BJ (cell line): ENCODE data around the gene TNIK. TPM values are rescaled to one million over a fixed set of nuclear protein-coding genes. Genes with fewer than 3 reads are reported as not detected.

Experiments
- CTCF ChIA-PET: fragments of 350-600 bp; formaldehyde crosslinking; extraction: SDS; loops from one replicate; lab custom pipeline; 2021; ENCODE audit warnings: antibody characterized with exemption, inconsistent platforms; lab: Yijun Ruan, JAX
- POLR2A ChIA-PET: fragments of 300-600 bp; sonication (Branson Sonifier 250); formaldehyde crosslinking; extraction: SDS; loops from one replicate; lab custom pipeline; 2021; ENCODE audit warnings: antibody characterized with exemption; lab: Charles Lee
- DNase-seq: peaks from one replicate; pipeline ENCODE4 v3.0.0-alpha.2; 2011; ENCODE audit warnings: low read depth
- H3K27me3 ChIP-seq: 2 replicates; pipeline ENCODE4 v1.6.0; 2011; ENCODE audit warnings: low read length; ENCODE audit not compliant: control insufficient read depth, insufficient read depth
- H3K36me3 ChIP-seq: 2 replicates; pipeline ENCODE4 v1.5.1; 2011; ENCODE audit warnings: low read length; ENCODE audit not compliant: control insufficient read depth, insufficient read depth
- H3K4me3 ChIP-seq: 2 replicates; pipeline ENCODE4 v1.5.1; 2011; ENCODE audit warnings: low read depth, mild to moderate bottlenecking, control low read depth, low read length
- polyA plus RNA-seq: library from polyadenylated mRNA; depleted of rRNA; stranded (reverse); fragments of >200 nt; gene quantifications from 2 replicates; pipeline ENCODE4 v1.2.3, GENCODE V29; 2011
- TF ChIP-seq, protein P1 (sequence below): IDR thresholded peaks from 2 replicates; pipeline ENCODE4 v1.5.1; 2011; ENCODE audit warnings: low read depth, mild to moderate bottlenecking, control low read depth, inconsistent platforms, low read length, moderate library complexity; ENCODE audit not compliant: insufficient read depth

TNIK gene
- polyA plus RNA-seq, 1 experiment: 2.1 TPM

DNA sequence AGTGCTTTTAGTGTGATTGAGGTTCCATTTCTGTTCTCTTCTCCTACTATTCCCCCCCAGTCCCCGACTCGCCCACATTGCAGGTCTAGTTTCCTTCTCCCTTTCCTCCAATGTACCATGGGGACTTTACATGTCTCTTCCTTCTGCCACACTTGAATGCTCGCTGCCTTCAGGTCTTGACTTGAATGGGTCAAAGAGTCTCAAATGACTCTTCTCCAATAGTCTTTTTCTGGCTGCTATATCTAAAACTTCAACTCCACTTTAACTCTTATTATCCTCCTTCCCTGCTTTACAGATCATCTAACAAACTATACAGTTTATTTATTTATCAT is 219.7 kb downstream of the TNIK start:
- no peaks in the 10 kb centered on the region for H3K27me3 ChIP-seq
- POLR2A ChIA-PET: no interaction called here
- no peaks in the 10 kb centered on the region for H3K36me3 ChIP-seq
- TF ChIP-seq, protein P1, sequence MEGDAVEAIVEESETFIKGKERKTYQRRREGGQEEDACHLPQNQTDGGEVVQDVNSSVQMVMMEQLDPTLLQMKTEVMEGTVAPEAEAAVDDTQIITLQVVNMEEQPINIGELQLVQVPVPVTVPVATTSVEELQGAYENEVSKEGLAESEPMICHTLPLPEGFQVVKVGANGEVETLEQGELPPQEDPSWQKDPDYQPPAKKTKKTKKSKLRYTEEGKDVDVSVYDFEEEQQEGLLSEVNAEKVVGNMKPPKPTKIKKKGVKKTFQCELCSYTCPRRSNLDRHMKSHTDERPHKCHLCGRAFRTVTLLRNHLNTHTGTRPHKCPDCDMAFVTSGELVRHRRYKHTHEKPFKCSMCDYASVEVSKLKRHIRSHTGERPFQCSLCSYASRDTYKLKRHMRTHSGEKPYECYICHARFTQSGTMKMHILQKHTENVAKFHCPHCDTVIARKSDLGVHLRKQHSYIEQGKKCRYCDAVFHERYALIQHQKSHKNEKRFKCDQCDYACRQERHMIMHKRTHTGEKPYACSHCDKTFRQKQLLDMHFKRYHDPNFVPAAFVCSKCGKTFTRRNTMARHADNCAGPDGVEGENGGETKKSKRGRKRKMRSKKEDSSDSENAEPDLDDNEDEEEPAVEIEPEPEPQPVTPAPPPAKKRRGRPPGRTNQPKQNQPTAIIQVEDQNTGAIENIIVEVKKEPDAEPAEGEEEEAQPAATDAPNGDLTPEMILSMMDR: no peak
- no peak for DNase-seq
- CTCF ChIA-PET: no interaction called here
- H3K4me3 ChIP-seq: no peak overlapping the region

DNA sequence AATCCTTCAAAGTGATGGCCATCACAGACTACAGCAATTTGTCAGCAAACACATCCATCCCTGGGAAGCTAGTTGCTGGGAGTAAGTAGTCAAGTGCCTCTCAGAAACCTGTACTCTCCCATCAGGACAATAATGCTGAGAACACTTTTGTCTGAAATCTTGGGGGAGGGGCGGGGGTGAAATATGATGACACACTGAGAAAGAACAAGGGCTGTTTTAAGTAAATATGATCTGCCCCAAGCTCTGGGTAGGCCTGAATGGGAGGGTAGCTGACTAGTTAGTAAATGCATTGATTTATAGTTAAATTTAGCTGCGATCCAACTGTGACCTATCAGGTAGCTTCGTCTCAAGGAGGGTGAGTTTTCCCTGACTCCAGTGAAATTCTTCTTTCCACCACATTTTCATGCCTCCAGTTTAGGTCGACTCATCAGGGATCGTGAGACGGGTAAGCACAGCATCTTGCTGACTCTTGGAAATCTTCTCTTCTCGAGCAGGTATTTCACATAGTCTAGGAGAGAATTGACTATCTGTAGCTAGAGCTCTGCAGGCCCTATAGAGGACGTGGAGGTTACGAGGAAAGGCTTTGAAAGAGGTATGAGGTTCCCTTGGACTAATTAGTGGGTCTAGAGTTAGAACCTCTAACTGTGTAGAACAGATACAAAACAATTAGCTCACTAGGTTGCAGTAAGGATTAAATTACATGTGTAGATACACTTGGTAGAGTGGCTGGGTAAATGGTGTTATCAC is 220.3 kb downstream of the TNIK start:
- TF ChIP-seq, protein P1: no peak
- Histone ChIP-seq H3K27me3 (no peaks in the 10 kb centered on the region), H3K4me3 (no peak overlapping the region), H3K36me3 (no peaks in the 10 kb centered on the region)
- ChIA-PET POLR2A (no interaction called here), CTCF (no interaction called here)
- DNase-seq: no peak

DNA sequence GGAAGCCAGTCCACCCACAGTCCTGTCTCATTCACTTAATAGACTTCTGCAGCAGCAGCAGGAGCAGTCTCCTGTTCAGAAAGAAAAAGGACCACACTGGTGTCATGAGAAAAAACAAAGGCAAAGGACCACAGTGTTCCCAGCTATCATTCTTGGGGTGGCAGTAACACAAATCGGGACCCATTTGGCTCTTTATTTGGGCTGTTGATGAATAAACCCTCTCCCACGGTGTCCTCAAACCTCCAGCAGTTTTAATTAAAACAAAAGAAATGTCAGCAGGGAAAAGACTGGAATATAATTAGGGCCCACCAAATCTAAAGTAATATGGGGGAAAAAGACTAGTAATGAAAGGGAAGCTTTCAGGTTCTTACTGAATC is 223.2 kb downstream of the TNIK start:
- TF ChIP-seq, protein P1: no peak
- CTCF ChIA-PET: no interaction called here
- POLR2A ChIA-PET: no interaction called here

DNA sequence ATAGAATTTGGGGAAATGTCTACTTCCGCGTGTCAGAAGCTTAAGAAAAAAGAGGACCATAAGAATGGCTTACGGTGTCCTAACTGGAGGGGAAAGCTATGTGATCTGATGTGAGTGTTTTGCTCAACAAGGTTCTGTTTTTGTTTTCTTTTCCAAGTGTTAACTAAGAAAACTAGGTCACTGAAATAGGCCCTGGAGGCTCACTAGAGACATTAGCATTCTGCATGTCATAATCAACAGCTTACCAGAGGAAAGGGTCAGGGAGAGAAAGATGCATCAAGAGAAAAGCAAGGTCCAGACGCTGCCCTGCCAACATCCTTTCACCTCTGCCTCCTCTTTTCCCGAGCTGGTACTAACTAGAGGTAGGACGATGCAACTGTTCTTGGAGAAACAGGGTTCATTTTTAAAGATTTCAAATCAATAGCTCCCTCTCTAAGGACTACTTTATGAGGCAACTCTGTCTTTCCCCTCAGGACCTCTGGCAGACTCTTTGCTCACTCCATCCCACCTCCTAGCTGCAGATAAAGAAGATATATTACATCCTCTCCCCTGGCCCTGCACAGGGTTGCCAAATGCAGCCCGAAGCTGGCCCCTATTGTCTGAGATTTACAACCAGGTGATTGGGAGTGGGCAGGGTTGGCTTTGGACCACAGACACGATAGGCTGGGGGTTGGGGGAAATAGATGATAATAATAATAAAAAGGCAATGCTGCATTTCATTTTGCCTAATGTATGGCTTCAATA is 223.8 kb downstream of the TNIK start:
- CTCF ChIA-PET: no interaction called here
- DNase-seq: no peak
- Histone ChIP-seq H3K4me3 (no peak overlapping the region), H3K27me3 (no peaks in the 10 kb centered on the region), H3K36me3 (no peaks in the 10 kb centered on the region)
- TF ChIP-seq, protein P1: no peak
- POLR2A ChIA-PET: no interaction called here

More for the DNA sequence above, 223.2 kb downstream of the TNIK start:
- no peak for DNase-seq
- Histone ChIP-seq H3K27me3 (no peaks in the 10 kb centered on the region), H3K36me3 (no peaks in the 10 kb centered on the region), H3K4me3 (no peak overlapping the region)

DNA sequence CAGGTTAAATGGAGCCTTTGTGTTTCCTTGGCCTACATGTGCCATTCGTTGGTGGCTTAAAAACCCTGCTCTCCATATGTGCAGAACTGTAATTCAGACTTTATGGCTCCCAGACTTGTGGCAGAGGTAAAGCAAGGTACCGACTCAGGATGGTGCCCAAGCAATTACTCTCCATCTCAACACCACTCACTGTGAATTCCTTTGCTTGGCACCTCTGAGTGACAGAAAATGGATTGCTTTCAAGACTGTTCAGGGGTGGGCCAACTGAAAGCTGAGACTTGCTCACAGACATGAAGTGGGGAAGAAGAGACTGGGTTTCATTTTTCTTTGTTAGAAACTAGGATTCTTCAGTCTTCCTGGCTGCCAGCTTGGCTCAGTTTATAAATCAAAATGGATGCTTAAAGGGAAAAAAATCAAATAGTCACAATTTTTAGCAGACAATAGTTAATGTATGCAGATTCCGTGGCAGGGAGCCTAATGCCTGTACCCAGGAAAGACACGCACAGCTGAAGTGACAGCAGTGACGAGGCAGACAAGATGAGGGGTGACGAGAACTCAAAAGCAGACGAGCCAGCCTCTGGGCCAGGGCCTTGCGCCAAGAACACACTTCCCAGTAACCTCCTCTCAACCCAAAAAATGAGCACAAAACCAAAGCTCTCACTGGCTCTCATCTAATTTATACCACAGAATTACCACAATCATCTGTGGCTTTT is 225.8 kb downstream of the TNIK start:
- POLR2A ChIA-PET: no interaction called here
- no peak for DNase-seq
- CTCF ChIA-PET: interaction anchor here (1.0 to 1.5 kb wide), 3 partner anchors 9 to 44 kb away, joined by 3 to 5 read pairs (median 3); no protein-coding TSS in a partner anchor
- TF ChIP-seq, protein P1: no peak
- Histone ChIP-seq H3K4me3 (no peak overlapping the region), H3K36me3 (no peaks in the 10 kb centered on the region), H3K27me3 (no peaks in the 10 kb centered on the region)
